ENCODE results near the gene TNFAIP8L1.

TNFAIP8L1 gene

DNA sequence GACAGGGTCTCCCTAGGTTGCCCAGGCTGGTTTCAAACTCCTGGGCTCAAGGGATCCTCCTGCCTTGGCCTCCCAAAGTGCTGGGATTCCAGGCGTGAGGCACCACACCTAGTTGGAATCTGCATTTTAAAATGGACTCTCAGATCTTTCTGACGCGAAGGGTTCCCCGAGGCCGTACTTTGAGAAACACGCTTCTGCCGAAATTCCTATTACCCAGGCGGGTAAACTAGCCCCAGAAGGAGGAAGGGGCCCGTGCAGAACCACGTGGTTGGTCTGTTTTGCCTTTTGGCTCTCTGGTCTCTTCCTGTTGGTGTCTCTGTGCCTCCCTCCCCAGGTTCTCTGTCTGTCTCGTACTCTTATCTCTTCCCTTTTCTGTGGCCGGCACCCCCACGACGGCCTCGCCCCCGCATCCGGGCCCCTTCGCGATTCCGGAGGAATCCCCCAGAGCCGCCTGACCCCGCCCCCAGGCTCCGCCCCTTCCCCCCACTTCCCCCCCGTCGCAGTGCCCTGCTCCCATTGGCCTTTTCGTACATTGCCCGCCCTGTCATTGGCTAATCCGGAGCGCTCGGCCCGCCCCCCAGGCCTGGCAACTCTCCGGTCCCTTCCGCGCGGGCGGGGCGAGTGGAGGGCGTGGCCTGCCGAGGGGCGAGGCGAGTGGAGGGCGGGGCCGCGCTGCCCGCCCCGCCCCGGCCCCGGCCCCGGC lies at the start of gene TNFAIP8L1:
Gene TNFAIP8L1, plus strand, starts transcription at position 689 of the 703 bp plus-strand sequence. CDS start 12,354 bp downstream, outside the sequence.
- H3K27ac ChIP-seq = peak within 1 kb of the TSS; percentile 49
- peak within 1 kb of the TSS; percentile 85 for H3K4me2 ChIP-seq (ENCODE audit: low read length)
- no peaks in the 10 kb centered on the region for H3K9me3 ChIP-seq (ENCODE audit: control insufficient read depth, low read length)
- TF ChIP-seq CTCF (IDR thresholded peaks at IDR 0.05) = no peak
- H3K79me2 ChIP-seq = no peaks in the 10 kb centered on the region
- no peak within 1 kb of the TSS for H3K9ac ChIP-seq
- H3K4me3 ChIP-seq (ENCODE audit: low read depth, low read length) = peak within 1 kb of the TSS; percentile 59
- H3K36me3 ChIP-seq (ENCODE audit: control insufficient read depth, insufficient read depth, low read length) = no peaks in the 10 kb centered on the region
- peak within 1 kb of the TSS; percentile 82 for H2AFZ ChIP-seq
- H3K27me3 ChIP-seq (ENCODE audit: control insufficient read depth, insufficient read depth, low read length) = no peaks in the 10 kb centered on the region
- H3K4me1 ChIP-seq = no peaks in the 10 kb centered on the region

DNA sequence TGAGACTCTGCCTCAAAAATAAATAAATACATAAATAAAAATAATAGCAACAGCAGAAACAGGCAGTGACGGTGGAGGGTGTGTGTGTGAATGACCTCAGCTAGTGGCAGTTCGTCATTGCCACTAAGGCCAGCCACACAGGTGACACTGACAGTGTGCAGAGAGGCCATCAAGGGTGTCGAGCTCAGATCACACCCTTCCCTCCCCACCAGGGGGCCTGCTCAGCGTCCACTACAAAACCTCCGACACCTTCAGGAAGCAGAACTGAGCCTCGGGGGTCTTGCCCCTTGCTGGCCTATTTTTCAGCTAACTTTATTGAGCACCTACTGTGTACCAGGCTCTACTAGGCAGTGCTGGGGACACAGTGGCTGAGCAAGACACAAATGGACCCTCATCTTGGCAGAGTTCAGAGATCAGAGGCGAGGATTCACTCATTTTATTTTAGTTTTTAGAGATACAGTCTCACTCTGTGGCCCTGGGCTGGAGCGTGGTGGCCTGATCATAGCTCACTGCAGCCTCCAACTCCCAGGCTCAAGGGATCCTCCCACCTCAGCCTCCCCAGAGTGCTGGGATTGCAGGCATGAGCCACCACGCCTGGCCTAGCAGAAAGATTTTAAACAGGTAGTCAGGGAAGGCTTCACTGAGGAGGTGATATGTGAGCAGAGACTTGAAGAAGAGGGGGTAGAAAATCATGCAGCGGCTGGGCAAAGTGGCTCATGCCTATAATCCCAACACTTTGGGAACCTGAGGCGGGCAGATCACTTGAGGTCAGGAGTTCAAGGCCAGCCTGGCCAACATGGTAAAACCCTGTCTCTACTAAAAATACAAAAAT lies 49.5 kb upstream of the TNFAIP8L1 start:
- no peaks in the 10 kb centered on the region for H3K9me3 ChIP-seq (ENCODE audit: control insufficient read depth, low read length)

DNA sequence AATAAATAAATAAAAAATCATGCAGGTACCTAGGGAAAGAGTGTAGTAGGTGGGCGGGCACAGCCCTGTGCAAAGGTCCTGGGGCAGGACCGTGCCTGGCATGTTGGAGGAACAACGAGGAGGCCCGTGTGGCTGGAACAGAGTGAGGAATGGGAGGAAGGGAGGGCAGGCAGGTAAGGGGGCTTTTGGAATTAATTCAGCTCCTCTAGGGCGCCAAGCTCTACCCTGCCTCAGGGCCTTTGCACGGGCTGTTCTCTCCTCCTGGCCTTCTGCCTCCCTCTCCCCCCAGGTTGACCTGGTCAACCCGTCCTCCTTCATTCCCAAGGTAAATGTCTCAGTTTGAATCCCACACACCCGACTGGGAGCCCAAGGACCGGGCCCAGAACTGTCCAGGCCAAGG lies 48.8 kb upstream of the TNFAIP8L1 start:
- Histone ChIP-seq H3K4me3 (ENCODE audit: low read depth, low read length) (no peak overlapping the region), H3K79me2 (no peaks in the 10 kb centered on the region), H3K27ac (no peak overlapping the region), H3K9me3 (ENCODE audit: control insufficient read depth, low read length) (no peaks in the 10 kb centered on the region), H3K36me3 (ENCODE audit: control insufficient read depth, insufficient read depth, low read length) (no peaks in the 10 kb centered on the region), H3K9ac (no peak overlapping the region), H3K4me2 (ENCODE audit: low read length) (no peak overlapping the region), H2AFZ (no peak overlapping the region), H3K27me3 (ENCODE audit: control insufficient read depth, insufficient read depth, low read length) (no peaks in the 10 kb centered on the region), H3K4me1 (no peaks in the 10 kb centered on the region)
- no peak for TF ChIP-seq CTCF (IDR thresholded peaks at IDR 0.05)

More for the DNA sequence above, 49.5 kb upstream of the TNFAIP8L1 start:
- TF ChIP-seq CTCF (IDR thresholded peaks at IDR 0.05) = no peak
- no peak overlapping the region for H3K27ac ChIP-seq
- H3K27me3 ChIP-seq (ENCODE audit: control insufficient read depth, insufficient read depth, low read length) = no peaks in the 10 kb centered on the region
- H3K4me2 ChIP-seq (ENCODE audit: low read length) = no peak overlapping the region
- no peak overlapping the region for H2AFZ ChIP-seq
- H3K4me1 ChIP-seq = no peaks in the 10 kb centered on the region
- no peak overlapping the region for H3K9ac ChIP-seq
- no peak overlapping the region for H3K4me3 ChIP-seq (ENCODE audit: low read depth, low read length)
- H3K79me2 ChIP-seq = no peaks in the 10 kb centered on the region
- no peaks in the 10 kb centered on the region for H3K36me3 ChIP-seq (ENCODE audit: control insufficient read depth, insufficient read depth, low read length)

DNA sequence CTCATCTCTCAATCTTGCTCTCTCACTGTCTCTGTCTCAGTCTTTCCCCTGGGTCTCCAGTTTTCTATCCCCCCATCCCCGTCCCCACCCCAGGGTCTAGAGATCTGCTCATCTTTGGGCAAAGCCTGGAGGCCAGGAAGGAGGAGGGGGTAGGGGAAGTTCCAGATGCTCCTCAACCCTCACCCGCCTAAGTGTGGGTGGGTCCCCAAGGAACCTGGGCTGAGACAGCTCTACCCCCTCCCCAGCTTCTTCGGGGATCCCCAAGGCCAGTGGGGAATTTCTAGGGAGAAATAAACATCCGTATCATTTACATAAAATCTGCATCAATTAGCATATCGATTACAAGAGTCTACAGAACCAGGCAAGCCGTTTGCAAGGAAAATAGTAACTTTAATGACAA lies 48.0 kb upstream of the TNFAIP8L1 start:
- Histone ChIP-seq H3K4me3 (ENCODE audit: low read depth, low read length) (no peak overlapping the region), H3K4me1 (no peaks in the 10 kb centered on the region), H3K27me3 (ENCODE audit: control insufficient read depth, insufficient read depth, low read length) (no peaks in the 10 kb centered on the region), H2AFZ (no peak overlapping the region), H3K9ac (no peak overlapping the region), H3K9me3 (ENCODE audit: control insufficient read depth, low read length) (no peaks in the 10 kb centered on the region), H3K79me2 (no peaks in the 10 kb centered on the region), H3K4me2 (ENCODE audit: low read length) (no peak overlapping the region), H3K27ac (no peak overlapping the region), H3K36me3 (ENCODE audit: control insufficient read depth, insufficient read depth, low read length) (no peaks in the 10 kb centered on the region)
- TF ChIP-seq CTCF (IDR thresholded peaks at IDR 0.05) = no peak
